Upper lobe of left lung (tissue), 6 donors: ENCODE results near the gene PALM. TPM values are rescaled to one million over a fixed set of nuclear protein-coding genes. Genes with fewer than 3 reads are reported as not detected.
A peak's percentile ranks its signal among the peaks of the same experiment; 100 is the strongest.

Experiments
- ATAC-seq, 2 donors: fragments of 200-7000 bp; cut with Tn5 transposase; one replicate each; pipeline ENCODE4 v1.9.1; 2022; ENCODE audit warnings: mild to moderate bottlenecking in 2 of 2, moderate library complexity in 2 of 2; ENCODE audit not compliant: low FRiP score in 2 of 2
- DNase-seq, 2 donors: peaks; one replicate each; pipeline ENCODE4 v3.0.0-alpha.2; 2019 to 2020
- H3K27ac ChIP-seq, 4 donors: fragments of 200-600 bp; sonication (generic); one replicate each; pipeline ENCODE4 v1.5.1; 2016 to 2019
- H3K27me3 ChIP-seq, 4 donors: fragments of 200-600 bp; sonication (generic); one replicate each; pipeline ENCODE4 v1.5.1; 2017 to 2019
- H3K36me3 ChIP-seq, 4 donors: fragments of 200-600 bp; sonication (generic); one replicate each; pipeline ENCODE4 v1.5.1; 2016 to 2019
- H3K4me1 ChIP-seq, 4 donors: fragments of 200-600 bp; sonication (generic); one replicate each; pipeline ENCODE4 v1.5.1; 2018 to 2019
- H3K4me3 ChIP-seq, 4 donors: fragments of 200-600 bp; sonication (generic); one replicate each; pipeline ENCODE4 v1.5.1; 2017 to 2019; ENCODE audit warnings: mild to moderate bottlenecking in 2 of 4, moderate library complexity in 1 of 4
- H3K9me3 ChIP-seq, 4 donors: fragments of 200-600 bp; sonication (generic); one replicate each; pipeline ENCODE4 v1.5.1; 2018 to 2019
- CTCF ChIP-seq, 6 experiments: fragments of 450-650 bp in 4 of 6; fragments of 200-600 bp in 2 of 6; sonication (generic) in 2 of 6; IDR thresholded peaks; one replicate each; pipeline ENCODE4 v1.5.1; 2016 to 2019; ENCODE audit warnings: antibody characterized with exemption in 6 of 6
- EP300 ChIP-seq, 4 donors: sonication (generic); formaldehyde crosslinking; IDR thresholded peaks; one replicate each; pipeline ENCODE4 v1.5.1; 2017; ENCODE audit warnings: antibody characterized with exemption in 4 of 4, control low read depth in 2 of 4
- POLR2A ChIP-seq, 4 donors: fragments of 450-650 bp; IDR thresholded peaks; one replicate each; pipeline ENCODE4 v1.5.1; 2016 to 2017; ENCODE audit warnings: antibody characterized with exemption in 4 of 4, mild to moderate bottlenecking in 2 of 4
- POLR2AphosphoS5 ChIP-seq, 2 donors: sonication (generic); formaldehyde crosslinking; IDR thresholded peaks; one replicate each; pipeline ENCODE4 v1.5.1; 2017; ENCODE audit warnings: antibody characterized with exemption in 2 of 2
- WGBS, 2 donors: methylation state at CpG; one replicate each; pipeline ENCODE4 v1.1.5; 2017 to 2018; 5-methylcytosine and 5-hydroxymethylcytosine counted together
- total RNA-seq, 6 donors: library from RNA; depleted of rRNA in 4 of 6; stranded (reverse); fragments of >200 nt in 4 of 6; gene quantifications; one replicate each; pipeline versions ENCODE4 v1.1.0 to v1.2.1, GENCODE V29; 2016 to 2021
- donor health status: DM: no; HTN: no; CAD: no; lungs with moderate emphysema.
- donor health status: DM: no; HTN: yes; CAD: no; lungs with severe emphysema.

The PALM gene
- total RNA-seq, 6 donors from 2014 or later: 12.5 to 65.6 (median 37.4) TPM

GRCh38 chr19:686589-687297 is 22.0 kb upstream of the PALM start:
- 77 to 88% methylated on average over 7 to 15 of the region's 17 CpGs for WGBS, 2 donors
- H3K27ac ChIP-seq: no peak overlapping the region
- H3K4me3 ChIP-seq: no peak overlapping the region
- H3K9me3 ChIP-seq: no peaks in the 10 kb centered on the region
- H3K36me3 ChIP-seq: peaks cover 0 to under 1% (median 0%) of the 10 kb centered on the region in 4 donors
- no peaks in the 10 kb centered on the region for H3K4me1 ChIP-seq
- DNase-seq (peak in 1 of 2 donors; percentile 67), ATAC-seq (no peak)
- no peak for TF ChIP-seq EP300 (IDR thresholded peaks at IDR 0.05)
- TF ChIP-seq POLR2AphosphoS5 (IDR thresholded peaks at IDR 0.05): no peak
- no peak for TF ChIP-seq POLR2A (IDR thresholded peaks at IDR 0.05)
- H3K27me3 ChIP-seq: no peaks in the 10 kb centered on the region

GRCh38 chr19:687569-688166 is 21.1 kb upstream of the PALM start:
- Histone ChIP-seq H3K27me3 (no peaks in the 10 kb centered on the region), H3K4me3 (no peak overlapping the region), H3K9me3 (no peaks in the 10 kb centered on the region), H3K4me1 (no peaks in the 10 kb centered on the region), H3K36me3 (no peaks in the 10 kb centered on the region), H3K27ac (no peak overlapping the region)
- 88 to 93% methylated on average over 11 of the region's 11 CpGs for WGBS, 2 donors
- DNase-seq (no peak), ATAC-seq (no peak)
- TF ChIP-seq EP300 (IDR thresholded peaks at IDR 0.05) (no peak), POLR2AphosphoS5 (IDR thresholded peaks at IDR 0.05) (no peak), CTCF (IDR thresholded peaks at IDR 0.05) (no peak), POLR2A (IDR thresholded peaks at IDR 0.05) (no peak)

GRCh38 chr19:688214-688613 is 20.5 kb upstream of the PALM start:
- DNase-seq: peak in 1 of 2 donors; percentile 46
- WGBS, 2 donors: 56 to 92% methylated on average over 15 of the region's 15 CpGs
- no peak for TF ChIP-seq CTCF (IDR thresholded peaks at IDR 0.05)
- TF ChIP-seq EP300 (IDR thresholded peaks at IDR 0.05): no peak
- no peak for TF ChIP-seq POLR2A (IDR thresholded peaks at IDR 0.05)
- TF ChIP-seq POLR2AphosphoS5 (IDR thresholded peaks at IDR 0.05): no peak
- ATAC-seq: peak in 1 of 2 donors; percentile 3
- no peak overlapping the region for H3K4me3 ChIP-seq
- no peaks in the 10 kb centered on the region for H3K4me1 ChIP-seq
- no peak overlapping the region for H3K27ac ChIP-seq
- no peaks in the 10 kb centered on the region for H3K9me3 ChIP-seq
- no peaks in the 10 kb centered on the region for H3K36me3 ChIP-seq
- H3K27me3 ChIP-seq: no peaks in the 10 kb centered on the region

- 74 to 91% methylated on average over 17 of the region's 17 CpGs for WGBS, 2 donors
- TF ChIP-seq EP300 (IDR thresholded peaks at IDR 0.05) (no peak), POLR2AphosphoS5 (IDR thresholded peaks at IDR 0.05) (no peak), POLR2A (IDR thresholded peaks at IDR 0.05) (no peak), CTCF (IDR thresholded peaks at IDR 0.05) (no peak)
Observed at GRCh38 chr19:688992-689391, 19.7 kb upstream of the PALM start.

GRCh38 chr19:690203-690602 is 18.5 kb upstream of the PALM start:
- peaks cover 0 to 7% (median 1%) of the 10 kb centered on the region in 4 donors for H3K4me1 ChIP-seq
- ATAC-seq (no peak), DNase-seq (no peak)
- no peaks in the 10 kb centered on the region for H3K9me3 ChIP-seq
- no peaks in the 10 kb centered on the region for H3K36me3 ChIP-seq
- TF ChIP-seq EP300 (IDR thresholded peaks at IDR 0.05): no peak
- no peak for TF ChIP-seq POLR2AphosphoS5 (IDR thresholded peaks at IDR 0.05)
- TF ChIP-seq CTCF (IDR thresholded peaks at IDR 0.05): no peak
- no peak for TF ChIP-seq POLR2A (IDR thresholded peaks at IDR 0.05)
- no peak overlapping the region for H3K27ac ChIP-seq
- no peak overlapping the region for H3K4me3 ChIP-seq
- peaks cover 0 to 4% (median 2%) of the 10 kb centered on the region in 4 donors for H3K27me3 ChIP-seq
- WGBS, 2 donors: 75 to 88% methylated on average over 17 of the region's 18 CpGs

More at GRCh38 chr19:688992-689391, 19.7 kb upstream of the PALM start:
- Histone ChIP-seq H3K36me3 (no peaks in the 10 kb centered on the region), H3K27me3 (no peaks in the 10 kb centered on the region), H3K9me3 (no peaks in the 10 kb centered on the region), H3K4me1 (no peaks in the 10 kb centered on the region), H3K27ac (no peak overlapping the region), H3K4me3 (no peak overlapping the region)
- ATAC-seq (no peak), DNase-seq (no peak)
